Measurements from ENCODE around the gene MSANTD2.

MSANTD2 gene

DNA sequence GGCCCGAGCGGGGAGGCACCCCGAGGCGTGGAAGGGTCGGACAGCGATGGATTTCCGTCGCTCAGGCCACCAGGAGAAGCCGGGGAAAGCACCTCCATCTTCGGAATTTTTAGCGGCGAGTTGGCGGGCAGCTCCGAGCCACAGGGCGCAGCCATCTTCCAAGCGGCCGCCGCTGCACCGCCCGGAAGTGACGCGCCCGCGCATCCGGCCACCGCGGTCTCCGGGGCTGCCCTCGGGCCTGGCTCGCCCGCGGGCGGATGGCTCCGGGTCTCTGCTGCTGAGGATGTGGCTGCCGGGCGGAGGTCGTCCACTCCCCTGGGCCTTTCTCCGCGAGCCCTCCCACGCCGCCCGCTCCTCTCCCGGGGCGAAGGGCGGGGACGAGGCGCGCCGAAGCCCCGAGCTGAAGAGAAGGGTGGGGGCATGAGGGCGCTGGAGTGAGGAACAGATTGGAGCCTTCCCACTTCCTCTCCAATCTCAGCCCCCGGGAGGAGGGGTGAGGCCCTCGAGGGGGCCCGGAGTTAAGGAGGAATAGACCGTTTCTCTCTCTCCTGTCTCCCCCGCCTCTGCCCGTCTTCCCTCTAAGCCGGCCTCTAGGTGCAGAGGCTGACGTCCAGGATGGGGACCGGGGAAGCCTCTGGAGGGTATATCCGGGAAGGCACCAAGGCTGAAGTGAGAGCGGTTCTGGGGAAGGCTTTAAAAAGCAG, at the start of gene MSANTD2:
MSANTD2 (minus strand) TSS at position 181 of the 704 bp plus-strand sequence; CDS start at position 155, 26 bp downstream.
- no peak for FAIRE-seq
- DNase-seq (ENCODE audit: insufficient read length, low spot score), result peak; percentile 73

DNA sequence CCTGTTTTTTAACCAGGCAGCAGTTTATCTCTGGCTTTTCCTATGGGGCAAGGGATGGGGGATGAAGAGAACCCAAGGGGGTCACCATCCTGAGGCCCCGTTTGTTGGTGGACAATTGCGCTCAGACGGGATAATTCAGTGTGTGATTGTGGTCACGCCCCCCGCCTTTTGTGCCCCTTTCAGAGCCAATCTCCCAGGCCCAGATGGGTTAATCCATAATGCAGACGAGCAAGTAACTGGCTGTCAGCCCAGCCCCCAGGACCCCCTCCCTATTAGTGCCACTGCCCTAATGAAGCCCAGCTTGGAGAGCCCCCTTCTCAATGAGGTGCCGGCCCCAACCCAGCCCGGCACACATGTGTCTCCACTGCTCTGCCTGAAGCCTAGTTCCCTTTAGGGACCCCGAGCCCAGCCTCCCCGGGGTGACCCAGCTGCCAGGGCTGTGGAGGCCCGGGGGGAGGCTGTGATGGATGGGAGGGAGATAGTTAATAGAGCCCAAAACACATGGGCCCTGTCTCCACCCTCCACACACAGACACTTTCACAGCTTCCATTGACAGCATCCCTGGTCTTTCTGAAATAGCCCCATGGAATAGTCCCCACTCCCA, 46.0 kb upstream of the MSANTD2 start:
- FAIRE-seq (no peak), DNase-seq (ENCODE audit: insufficient read length, low spot score) (no peak)

DNA sequence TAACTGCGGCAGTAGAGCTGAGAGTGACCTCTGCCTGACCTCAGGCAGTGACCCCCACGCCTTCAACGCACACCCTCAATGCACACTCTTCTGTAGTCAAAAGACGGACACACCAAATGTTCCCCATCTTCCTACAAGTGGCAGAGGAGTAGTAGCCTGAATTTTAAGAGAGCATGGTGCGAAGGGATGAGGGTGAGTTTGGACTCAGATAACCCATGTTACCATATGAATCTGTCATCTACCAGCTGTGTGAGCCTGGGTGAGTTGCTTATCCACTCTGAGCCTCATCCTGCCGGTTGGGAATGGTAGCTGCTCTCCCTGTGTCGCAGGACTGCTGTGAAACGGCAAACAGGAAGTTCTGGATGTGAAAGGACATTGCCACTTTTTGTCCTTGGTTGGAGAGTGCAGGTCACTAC, 44.5 kb upstream of the MSANTD2 start:
- DNase-seq (ENCODE audit: insufficient read length, low spot score), result no peak
- no peak for FAIRE-seq

DNA sequence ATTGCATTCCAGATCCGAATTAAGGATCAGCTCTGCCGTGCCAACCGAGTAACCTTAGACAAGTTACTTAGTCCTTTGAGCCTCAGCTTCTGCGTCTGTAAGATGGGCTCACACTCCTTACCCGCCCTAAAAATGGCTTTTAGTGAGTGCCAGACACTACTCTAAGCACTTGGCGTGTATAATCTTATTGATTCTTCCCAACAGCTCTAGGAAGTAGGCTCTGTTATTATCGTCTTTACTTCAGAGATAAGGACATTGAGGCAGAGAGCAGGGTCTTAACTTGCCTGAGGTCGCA, 43.4 kb upstream of the MSANTD2 start:
- DNase-seq (ENCODE audit: insufficient read length, low spot score) (no peak), FAIRE-seq (no peak)

DNA sequence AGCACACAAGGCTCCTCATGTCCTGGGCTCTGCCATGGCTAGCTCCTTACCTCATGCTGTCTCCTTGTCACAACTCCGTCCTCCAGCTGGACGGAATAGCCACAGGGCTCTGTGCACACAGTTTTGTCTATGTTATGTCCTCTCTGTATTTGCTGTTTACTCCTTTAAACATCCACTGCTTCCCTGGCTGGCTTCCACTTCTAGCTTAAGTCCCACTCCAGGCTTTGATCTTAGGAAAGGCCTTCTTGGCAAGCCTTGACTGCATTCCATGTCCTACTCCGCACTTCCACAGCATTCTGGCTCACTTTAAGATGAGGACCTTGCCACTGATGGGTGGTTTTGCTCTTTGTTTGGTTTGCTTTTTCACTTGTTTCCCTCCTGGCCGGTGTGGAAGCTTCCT, 42.1 kb upstream of the MSANTD2 start:
- DNase-seq (ENCODE audit: insufficient read length, low spot score), result no peak
- FAIRE-seq, result no peak

DNA sequence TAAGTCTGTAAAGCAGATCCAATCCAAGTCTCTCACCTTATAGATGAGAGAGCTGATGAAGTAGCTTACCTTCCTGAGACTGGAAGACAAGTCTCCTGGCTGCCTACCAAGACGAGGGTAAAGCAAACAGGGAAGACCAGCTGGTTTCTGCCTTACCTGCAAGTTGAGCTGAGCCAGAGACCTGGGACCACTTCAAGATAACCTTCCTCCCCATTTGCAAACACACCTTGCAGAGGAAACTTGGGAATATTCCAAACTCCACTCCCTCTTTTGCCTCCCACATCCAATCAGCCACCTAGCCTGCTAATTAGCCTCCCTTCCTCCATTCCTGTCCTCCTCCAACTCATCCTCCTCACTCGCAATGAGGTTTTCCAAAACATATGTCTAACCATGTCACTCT, 41.6 kb upstream of the MSANTD2 start:
- DNase-seq (ENCODE audit: insufficient read length, low spot score) (no peak), FAIRE-seq (no peak)

DNA sequence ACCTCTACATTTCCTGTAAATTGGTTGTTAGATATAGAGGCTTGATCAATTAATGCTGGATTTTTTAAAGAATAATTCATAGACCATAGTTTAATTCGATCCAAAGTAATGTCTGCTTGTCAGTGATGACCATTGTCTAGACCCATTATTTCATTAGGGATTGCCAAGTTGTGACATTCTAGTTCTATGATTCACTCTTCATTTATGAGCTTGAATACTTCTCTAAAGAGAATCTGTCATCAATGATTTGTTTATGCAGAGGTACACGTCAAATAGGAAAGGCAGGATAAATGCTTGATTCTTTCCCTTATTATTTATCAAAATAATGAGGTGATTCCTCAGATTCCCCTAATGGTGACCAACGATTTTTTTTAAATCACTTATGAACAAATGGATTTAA, 41.0 kb upstream of the MSANTD2 start:
- DNase-seq (ENCODE audit: insufficient read length, low spot score) (no peak), FAIRE-seq (no peak)

DNA sequence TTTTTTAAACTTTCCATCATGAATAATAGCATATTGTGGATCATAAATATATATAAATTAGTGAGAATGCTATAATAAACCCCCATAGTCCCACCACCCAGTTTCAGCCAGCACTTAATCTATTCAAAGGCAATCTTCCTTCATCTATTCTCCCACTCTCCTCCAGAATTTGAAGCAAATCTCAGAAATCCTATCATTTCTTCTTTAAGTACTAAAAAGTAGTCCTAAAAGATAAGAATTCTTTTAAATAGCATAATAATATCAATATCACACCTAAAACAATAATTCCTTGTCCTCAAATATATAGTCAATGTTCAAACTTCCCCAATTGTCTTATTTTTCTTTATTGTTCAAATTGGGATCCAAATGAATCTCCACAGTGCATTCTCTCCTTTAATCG, 40.5 kb upstream of the MSANTD2 start:
- no peak for FAIRE-seq
- no peak for DNase-seq (ENCODE audit: insufficient read length, low spot score)

DNA sequence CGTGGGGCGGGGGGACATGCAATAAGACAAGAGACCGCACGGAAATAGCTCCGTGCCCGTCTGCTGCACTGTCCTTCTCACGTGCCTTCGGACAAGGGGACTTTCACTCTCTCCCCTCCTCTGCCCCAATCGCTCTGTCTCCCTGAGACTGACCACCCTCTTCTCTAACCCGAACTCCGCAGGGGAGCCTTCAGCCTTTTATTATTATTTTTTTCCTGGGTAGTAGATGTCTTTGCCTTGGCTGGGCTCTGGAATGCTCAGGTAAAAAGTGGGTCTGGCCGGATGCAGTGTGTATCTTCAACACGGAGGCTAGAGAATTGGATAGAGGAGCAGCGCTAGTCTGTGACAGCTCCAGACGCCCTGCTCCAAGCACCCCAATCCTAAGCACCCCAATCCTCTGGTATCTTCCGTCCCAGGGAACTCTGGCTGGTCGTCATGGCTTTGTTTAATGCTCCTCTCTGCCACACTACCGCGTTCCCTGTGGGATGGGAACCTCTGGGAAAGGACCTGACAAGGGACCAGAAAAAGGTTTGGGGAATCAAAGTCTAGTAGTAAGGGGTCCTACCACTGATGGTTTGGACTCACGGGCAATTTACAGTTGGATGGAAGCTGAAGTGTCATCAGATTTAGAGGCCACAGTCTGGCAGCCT, 39.9 kb upstream of the MSANTD2 start:
- DNase-seq (ENCODE audit: insufficient read length, low spot score), result no peak
- no peak for FAIRE-seq

DNA sequence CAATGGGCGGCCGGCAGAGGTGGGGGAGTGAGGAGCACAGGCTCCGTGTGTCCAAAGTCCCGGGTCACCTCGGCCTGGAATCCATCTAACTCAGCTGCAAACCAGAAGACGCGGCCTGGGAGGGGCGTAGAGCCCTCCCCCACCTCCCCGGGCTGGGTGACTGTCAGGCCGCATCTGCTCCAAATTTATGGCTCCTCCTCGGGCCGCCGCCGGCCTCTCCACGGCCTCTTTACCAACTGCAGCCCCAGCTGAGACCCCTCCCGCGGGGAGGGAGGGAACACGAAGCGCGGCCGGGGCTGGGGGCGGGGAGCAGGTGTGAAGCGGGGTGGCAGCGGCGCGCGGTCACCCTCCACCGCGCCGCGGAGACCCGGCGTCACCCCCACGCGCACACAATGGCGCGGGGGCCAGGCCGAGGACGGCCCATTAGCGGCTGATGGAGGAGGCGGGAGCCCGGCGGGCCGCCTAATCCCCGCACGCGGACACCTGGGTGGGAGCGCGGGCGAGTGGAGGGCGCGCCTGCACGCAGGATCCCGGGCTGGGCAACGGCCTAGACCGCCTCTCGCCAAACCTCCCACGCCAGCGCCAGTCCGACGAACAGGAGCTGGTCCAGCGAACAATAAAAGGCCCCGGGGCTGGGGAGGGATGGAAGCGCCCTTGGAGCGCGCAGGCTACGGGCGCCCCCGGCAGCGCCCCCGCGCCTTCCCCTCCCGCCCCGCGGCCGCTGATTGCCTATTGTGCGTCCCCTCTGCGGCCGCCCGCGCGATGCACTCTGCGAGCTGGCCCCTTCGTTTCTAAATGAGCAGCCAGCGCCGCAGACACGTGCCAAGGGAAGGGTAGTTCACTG, 39.1 kb upstream of the MSANTD2 start:
- FAIRE-seq, result no peak
- DNase-seq (ENCODE audit: insufficient read length, low spot score), result no peak

DNA sequence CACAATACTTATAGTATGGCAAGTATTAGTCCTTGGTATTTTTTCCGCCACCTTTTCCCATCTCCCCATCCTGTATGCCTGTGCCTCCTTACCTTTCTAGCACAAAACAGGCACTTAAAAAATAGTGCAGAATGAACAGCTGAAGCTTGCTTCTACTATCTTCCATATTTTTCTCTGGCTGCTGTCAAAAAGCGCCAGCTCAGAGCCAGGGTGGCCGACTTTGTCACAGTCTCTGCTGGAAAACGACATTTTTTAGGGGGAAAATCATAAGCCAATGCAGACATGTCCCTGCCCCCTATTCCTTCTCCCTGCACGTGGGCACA, 38.6 kb upstream of the MSANTD2 start:
- no peak for DNase-seq (ENCODE audit: insufficient read length, low spot score)

DNA sequence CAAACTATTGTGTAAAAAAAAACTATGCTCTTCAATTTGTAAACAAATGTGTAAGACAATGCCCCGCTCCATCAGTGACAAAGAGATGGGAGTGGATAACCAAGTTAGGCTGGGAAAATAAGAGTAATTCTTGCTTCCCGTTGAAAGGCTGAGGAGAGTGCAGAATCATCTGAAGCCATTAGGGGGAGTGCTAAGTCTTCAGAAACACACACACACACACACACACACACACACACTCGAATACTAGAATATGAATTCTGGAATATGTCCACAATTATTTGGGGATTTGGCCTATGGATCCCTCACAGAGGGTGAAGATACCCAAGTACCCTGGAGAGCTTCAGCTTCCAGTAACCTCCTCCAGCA, 37.3 kb upstream of the MSANTD2 start:
- DNase-seq (ENCODE audit: insufficient read length, low spot score) (peak; percentile 46), FAIRE-seq (no peak)

More for the DNA sequence above, 38.6 kb upstream of the MSANTD2 start:
- FAIRE-seq, result no peak

DNA sequence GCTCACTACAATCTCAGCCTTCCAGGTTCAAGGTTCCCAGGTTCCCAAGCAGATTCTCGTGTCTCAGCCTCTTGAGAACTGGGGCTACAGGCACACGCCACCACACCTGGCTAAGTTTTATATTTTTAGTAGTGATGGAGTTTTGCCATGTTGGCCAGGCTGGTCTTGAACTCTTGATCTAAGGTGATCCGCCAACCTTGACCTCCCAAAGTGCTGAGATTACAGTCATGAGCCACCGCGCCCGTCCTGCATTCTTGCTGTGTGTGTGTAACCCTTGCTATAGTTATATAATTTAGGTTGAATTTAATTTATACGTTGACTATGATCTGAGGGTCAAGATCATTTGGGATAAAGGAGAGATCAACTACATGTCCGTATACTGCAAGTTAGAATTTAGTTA, 35.7 kb upstream of the MSANTD2 start:
- DNase-seq (ENCODE audit: insufficient read length, low spot score) (no peak), FAIRE-seq (no peak)

DNA sequence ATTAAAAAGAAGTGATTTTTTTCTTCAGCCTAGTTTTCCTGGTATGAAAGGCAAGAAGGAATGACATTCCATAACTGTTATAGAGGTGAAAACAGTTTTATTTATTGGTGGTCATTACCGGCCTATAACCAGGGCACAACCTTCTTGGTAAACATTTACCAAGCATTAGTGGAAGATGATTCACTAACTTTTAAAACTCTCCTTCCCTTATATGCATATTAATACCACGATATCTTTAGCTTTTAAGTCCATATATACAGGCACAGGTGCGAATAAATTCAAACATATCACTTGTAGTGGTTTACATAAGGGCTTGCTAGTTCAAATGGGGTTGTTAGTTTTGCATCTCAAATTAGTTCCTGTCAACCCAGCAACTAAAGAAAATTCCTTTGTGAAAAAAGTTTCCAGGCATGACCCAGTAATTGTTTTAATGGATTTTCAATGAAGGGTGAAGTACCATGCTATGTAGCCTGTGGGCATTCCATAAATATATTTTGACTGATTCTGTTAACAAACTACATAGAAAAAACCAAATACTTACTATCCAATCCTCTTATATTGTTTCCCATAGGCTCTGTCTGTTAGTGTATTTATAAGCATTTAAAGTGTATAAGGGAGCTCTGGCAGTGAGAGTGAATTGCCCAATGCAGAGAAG, 34.4 kb upstream of the MSANTD2 start:
- DNase-seq (ENCODE audit: insufficient read length, low spot score) (no peak), FAIRE-seq (no peak)

DNA sequence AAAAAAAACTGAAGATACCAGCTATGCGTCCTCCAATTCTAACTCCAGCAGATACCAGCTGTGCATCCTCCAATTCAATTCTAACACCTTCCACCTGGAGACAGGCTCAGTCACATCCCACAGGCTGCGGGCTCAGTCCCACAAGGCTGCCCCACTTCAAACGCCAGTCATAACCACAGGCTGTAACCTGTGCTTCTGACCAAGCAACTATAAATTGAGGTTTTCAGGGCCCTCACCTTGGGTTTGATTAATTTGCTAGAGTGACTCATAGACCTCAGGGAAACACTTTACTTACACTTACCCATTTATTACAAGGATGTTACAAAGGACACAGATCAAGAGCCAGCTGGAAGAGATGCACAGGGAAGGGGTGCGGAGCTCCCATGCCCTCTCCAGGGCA, 32.4 kb upstream of the MSANTD2 start:
- FAIRE-seq (no peak), DNase-seq (ENCODE audit: insufficient read length, low spot score) (no peak)

DNA sequence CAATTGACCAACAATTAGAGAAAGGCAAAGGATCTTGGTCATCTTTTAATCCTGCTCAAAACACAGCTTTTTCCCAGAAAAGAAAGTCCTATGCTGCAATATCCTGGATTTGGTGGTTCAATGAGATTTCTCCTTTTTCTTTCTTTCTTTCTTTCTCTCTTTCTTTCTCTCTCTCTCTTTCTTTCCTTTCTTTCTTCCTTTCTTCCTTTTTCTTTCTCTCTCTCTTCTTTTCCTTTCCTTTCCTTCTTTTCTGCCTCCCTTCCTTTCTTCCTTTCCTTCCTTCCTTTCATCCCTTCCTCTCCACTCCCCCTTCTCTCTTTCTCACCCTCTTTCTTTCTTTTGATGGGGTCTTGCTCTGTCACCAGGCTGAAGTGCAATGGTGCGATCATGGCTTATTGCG, 31.7 kb upstream of the MSANTD2 start:
- no peak for FAIRE-seq
- no peak for DNase-seq (ENCODE audit: insufficient read length, low spot score)

DNA sequence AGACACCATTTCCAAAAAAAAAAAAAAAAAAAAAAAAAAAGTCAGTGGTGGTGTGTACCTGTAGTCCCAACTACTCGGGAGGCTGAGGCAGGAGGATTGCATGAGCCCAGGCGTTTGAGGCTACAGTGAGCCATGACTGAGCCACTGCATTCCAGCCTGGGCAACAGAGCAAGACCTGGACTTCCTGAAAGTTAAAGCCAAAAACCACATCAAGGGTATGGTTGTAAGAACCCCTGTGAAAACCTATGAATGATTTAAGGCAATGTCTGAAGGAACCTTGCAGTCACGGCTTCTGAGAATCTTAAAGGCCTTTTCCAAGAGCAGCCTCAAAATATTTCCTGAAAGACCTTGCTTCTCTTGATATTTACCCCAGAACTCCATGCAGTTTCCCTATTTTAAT, 30.5 kb upstream of the MSANTD2 start:
- FAIRE-seq, result no peak
- no peak for DNase-seq (ENCODE audit: insufficient read length, low spot score)

DNA sequence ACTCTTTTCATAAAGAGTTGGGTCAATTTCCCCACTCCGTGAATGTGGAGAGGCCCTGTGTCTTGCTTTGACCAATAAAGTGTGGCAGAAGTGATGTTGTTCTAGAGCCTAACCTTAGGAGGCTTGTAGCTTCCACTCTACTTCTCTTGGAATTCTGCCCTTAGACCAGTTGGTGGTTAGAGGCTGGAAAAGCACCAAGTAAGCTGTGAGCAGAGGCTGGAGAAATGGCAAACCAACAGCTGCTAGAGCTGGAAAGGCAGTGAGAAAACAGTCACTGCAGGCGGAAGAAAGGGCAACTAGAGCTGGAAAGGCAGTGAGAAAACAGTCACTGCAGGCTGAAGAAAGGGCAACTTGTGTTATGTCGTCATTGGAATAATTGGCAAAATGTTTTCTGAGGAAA, 29.8 kb upstream of the MSANTD2 start:
- DNase-seq (ENCODE audit: insufficient read length, low spot score), result no peak
- no peak for FAIRE-seq

DNA sequence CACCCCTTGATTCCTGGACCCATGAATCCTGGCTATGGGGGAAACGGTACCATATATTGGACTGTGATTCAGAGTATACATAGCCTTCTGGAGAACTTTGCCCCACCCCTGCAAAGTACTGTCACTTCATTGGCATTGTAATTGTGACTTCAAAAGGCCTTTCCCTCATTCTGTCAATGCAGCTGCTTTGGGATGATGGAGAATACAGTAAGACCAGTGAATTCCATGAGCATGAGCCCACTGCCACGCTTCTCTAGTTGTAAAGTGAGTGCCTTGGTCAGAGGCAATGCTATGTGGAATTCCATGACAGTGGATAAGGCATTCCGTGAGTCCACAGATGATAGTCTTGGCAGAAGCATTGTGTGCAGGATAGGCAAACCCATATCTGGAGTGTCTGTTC, 25.7 kb upstream of the MSANTD2 start:
- DNase-seq (ENCODE audit: insufficient read length, low spot score) (no peak), FAIRE-seq (no peak)

DNA sequence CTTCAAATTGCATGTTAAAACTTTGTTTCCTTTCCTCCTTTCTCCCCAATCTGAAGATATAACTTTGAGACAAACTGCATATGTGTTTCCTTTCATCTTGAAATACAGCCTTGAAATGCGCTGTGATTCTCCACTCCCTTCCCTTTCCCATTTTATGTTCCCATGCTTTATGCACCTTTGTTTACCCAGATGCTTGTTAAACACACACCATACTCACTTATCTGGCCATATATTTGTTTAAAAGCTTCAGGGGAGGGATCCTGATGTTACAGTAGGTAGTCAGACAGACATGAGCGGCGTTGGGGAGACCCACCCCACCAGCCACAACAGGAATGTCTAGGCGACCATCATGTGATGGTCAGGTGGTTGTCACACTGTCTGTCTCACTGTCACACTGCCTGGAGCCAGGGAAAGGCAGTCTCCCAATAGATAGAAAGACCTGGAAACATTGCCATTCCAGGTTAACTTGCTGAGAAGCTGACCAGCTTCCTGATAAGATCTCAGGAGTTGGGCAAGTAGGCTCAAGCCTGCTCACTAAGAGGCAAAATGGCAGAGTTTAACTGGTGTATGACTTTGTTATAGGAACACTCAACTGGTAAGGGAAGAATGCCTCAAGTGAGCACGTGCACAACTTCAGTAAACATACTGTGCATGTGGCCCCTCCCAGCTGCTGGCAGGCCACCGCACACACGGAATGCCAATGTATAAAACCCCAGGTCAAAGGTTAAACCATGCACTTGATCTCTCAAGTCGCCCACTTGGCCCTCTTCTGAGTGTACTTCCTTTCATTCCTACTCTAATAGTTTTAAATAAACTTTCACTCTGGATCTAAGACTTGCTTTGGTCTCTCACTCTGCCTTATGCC, 23.5 kb upstream of the MSANTD2 start:
- FAIRE-seq, result no peak
- no peak for DNase-seq (ENCODE audit: insufficient read length, low spot score)
